Measurements from ENCODE around the gene PTPRC. TPM values are rescaled to one million over a fixed set of nuclear protein-coding genes. Genes with fewer than 3 reads are reported as not detected.

The PTPRC gene
- polyA plus RNA-seq, 1 donor (not counting 4 experiments of a cell fraction or from before 2014, with no cell fraction given): not detected

DNA sequence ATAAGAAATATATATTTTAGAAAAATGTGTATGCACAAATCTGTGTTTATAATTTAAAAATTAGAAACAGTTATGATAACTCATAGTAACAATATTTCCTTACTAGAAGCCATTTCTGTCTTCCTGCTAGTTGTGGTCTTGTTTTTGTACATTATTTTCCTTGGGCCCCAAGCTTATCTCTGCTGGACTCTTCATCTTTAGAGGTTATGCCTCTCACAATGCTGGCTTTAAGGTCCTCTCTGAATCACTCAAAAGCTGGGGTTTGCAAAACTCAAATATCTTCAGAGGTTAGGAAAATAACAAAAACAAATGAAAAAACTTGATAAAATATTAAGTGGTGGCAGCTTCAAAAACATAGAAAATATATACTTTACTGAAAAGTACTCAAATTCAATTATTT is 133.8 kb downstream of the PTPRC start:
- Histone ChIP-seq H3K79me2 (ENCODE audit: control insufficient read depth, insufficient read depth, low read length) (no peaks in the 10 kb centered on the region), H4K20me1 (ENCODE audit: control insufficient read depth, extremely low read depth, insufficient read depth, low read length) (no peaks in the 10 kb centered on the region), H3K4me3 (ENCODE audit: control insufficient read depth in 2 of 3, extremely low read depth in 1 of 3, insufficient read depth in 2 of 3, low read depth in 1 of 3, low read length in 3 of 3) (no peak overlapping the region), H3K27ac (ENCODE audit: control insufficient read depth, insufficient read depth, low read length) (no peak overlapping the region), H3K4me1 (ENCODE audit: control insufficient read depth, extremely low read depth, insufficient read depth, low read length) (peaks cover 16% of the 10 kb centered on the region), H3K9me3 (ENCODE audit: control insufficient read depth, low read depth, low read length) (no peaks in the 10 kb centered on the region), H3K27me3 (ENCODE audit: control insufficient read depth, extremely low read depth, insufficient read depth, low read length) (no peaks in the 10 kb centered on the region), H3K9me1 (ENCODE audit: control insufficient read depth, extremely low read depth, insufficient read depth, low read length) (no peaks in the 10 kb centered on the region), H2AFZ (ENCODE audit: control insufficient read depth, low read length) (no peak overlapping the region), H3K9ac (ENCODE audit: control insufficient read depth, extremely low read depth, insufficient read depth, low read length) (no peak overlapping the region), H3K36me3 (ENCODE audit: control insufficient read depth in 2 of 2, extremely low read depth in 1 of 2, insufficient read depth in 2 of 2, low read length in 2 of 2) (no peaks in the 10 kb centered on the region), H3K4me2 (ENCODE audit: control insufficient read depth, extremely low read depth, insufficient read depth, low read depth, low read length) (no peak overlapping the region)
- TF ChIP-seq, protein P1, sequence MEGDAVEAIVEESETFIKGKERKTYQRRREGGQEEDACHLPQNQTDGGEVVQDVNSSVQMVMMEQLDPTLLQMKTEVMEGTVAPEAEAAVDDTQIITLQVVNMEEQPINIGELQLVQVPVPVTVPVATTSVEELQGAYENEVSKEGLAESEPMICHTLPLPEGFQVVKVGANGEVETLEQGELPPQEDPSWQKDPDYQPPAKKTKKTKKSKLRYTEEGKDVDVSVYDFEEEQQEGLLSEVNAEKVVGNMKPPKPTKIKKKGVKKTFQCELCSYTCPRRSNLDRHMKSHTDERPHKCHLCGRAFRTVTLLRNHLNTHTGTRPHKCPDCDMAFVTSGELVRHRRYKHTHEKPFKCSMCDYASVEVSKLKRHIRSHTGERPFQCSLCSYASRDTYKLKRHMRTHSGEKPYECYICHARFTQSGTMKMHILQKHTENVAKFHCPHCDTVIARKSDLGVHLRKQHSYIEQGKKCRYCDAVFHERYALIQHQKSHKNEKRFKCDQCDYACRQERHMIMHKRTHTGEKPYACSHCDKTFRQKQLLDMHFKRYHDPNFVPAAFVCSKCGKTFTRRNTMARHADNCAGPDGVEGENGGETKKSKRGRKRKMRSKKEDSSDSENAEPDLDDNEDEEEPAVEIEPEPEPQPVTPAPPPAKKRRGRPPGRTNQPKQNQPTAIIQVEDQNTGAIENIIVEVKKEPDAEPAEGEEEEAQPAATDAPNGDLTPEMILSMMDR (optimal IDR thresholded peaks at IDR 0.05 in 1 of 3, IDR thresholded peaks at IDR 0.05 in 1 of 3, conservative IDR thresholded peaks at IDR 0.05 in 1 of 3; ENCODE audit: extremely low read depth in 1 of 3, insufficient read depth in 2 of 3, low read length in 3 of 3): no peak
- TF ChIP-seq EZH2 (IDR thresholded peaks at IDR 0.05; ENCODE audit: low read length): no peak
- no peak for DNase-seq (ENCODE audit: low read depth, low spot score)
- dilution Hi-C loops (cut with MboI; ENCODE audit: extremely low pct_ligation_motif_present, low sequenced_read_pairs): no loop called here
- no peak for FAIRE-seq

DNA sequence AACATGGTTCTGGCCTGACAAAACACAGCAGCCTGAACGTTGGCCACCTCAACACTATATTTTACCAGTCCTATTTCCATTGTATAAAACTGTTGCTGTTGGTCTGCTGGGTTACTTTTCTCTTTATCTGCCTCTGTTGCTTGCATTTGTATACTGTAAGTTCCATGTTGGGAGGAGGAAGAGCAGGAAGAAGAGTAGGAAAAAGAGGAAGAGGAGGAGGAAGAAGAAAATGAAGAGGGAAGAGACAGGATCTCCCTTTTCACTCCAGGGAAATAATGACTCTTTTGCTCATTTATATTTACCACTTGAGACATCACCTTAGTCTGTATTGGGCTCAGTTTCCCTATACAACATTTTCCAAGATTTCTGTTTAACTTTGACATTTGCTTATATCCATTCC is 134.2 kb downstream of the PTPRC start:
- H3K9me1 ChIP-seq (ENCODE audit: control insufficient read depth, extremely low read depth, insufficient read depth, low read length): no peaks in the 10 kb centered on the region
- no peak overlapping the region for H3K4me2 ChIP-seq (ENCODE audit: control insufficient read depth, extremely low read depth, insufficient read depth, low read depth, low read length)
- no peaks in the 10 kb centered on the region for H3K9me3 ChIP-seq (ENCODE audit: control insufficient read depth, low read depth, low read length)
- no peaks in the 10 kb centered on the region for H3K36me3 ChIP-seq (ENCODE audit: control insufficient read depth in 2 of 2, extremely low read depth in 1 of 2, insufficient read depth in 2 of 2, low read length in 2 of 2)
- no peak overlapping the region for H3K4me3 ChIP-seq (ENCODE audit: control insufficient read depth in 2 of 3, extremely low read depth in 1 of 3, insufficient read depth in 2 of 3, low read depth in 1 of 3, low read length in 3 of 3)
- DNase-seq (ENCODE audit: low read depth, low spot score) (no peak), FAIRE-seq (no peak)
- peaks cover 16% of the 10 kb centered on the region for H3K4me1 ChIP-seq (ENCODE audit: control insufficient read depth, extremely low read depth, insufficient read depth, low read length)
- dilution Hi-C loops (cut with MboI; ENCODE audit: extremely low pct_ligation_motif_present, low sequenced_read_pairs): no loop called here
- no peak overlapping the region for H2AFZ ChIP-seq (ENCODE audit: control insufficient read depth, low read length)
- H3K27me3 ChIP-seq (ENCODE audit: control insufficient read depth, extremely low read depth, insufficient read depth, low read length): no peaks in the 10 kb centered on the region
- no peaks in the 10 kb centered on the region for H4K20me1 ChIP-seq (ENCODE audit: control insufficient read depth, extremely low read depth, insufficient read depth, low read length)
- no peaks in the 10 kb centered on the region for H3K79me2 ChIP-seq (ENCODE audit: control insufficient read depth, insufficient read depth, low read length)
- TF ChIP-seq, protein P1 (optimal IDR thresholded peaks at IDR 0.05 in 1 of 3, IDR thresholded peaks at IDR 0.05 in 1 of 3, conservative IDR thresholded peaks at IDR 0.05 in 1 of 3; ENCODE audit: extremely low read depth in 1 of 3, insufficient read depth in 2 of 3, low read length in 3 of 3): no peak
- no peak for TF ChIP-seq EZH2 (IDR thresholded peaks at IDR 0.05; ENCODE audit: low read length)
- no peak overlapping the region for H3K9ac ChIP-seq (ENCODE audit: control insufficient read depth, extremely low read depth, insufficient read depth, low read length)
- H3K27ac ChIP-seq (ENCODE audit: control insufficient read depth, insufficient read depth, low read length): no peak overlapping the region

Measured in keratinocyte (primary cell).